ENCODE results near the gene IVD.
A peak's percentile ranks its signal among the peaks of the same experiment; 100 is the strongest.

IVD gene

GRCh38 chr15:40459391-40460015, 53.9 kb downstream of the IVD start:
- no peaks in the 10 kb centered on the region for H3K9me3 ChIP-seq
- no peak for DNase-seq (ENCODE audit: low spot score in 2 of 2)
- no peak overlapping the region for H3K4me3 ChIP-seq
- no peaks in the 10 kb centered on the region for H3K27me3 ChIP-seq (ENCODE audit: low read depth)
- peaks cover 51% of the 10 kb centered on the region for H3K36me3 ChIP-seq (replicated peaks)
- no peaks in the 10 kb centered on the region for H3K4me1 ChIP-seq
- in situ Hi-C loops (cut with MboI; ENCODE audit: low sequenced_read_pairs): no loop called here

- DNase-seq (ENCODE audit: low spot score in 2 of 2): no peak
- Histone ChIP-seq H3K27me3 (ENCODE audit: low read depth) (no peaks in the 10 kb centered on the region), H3K4me3 (no peak overlapping the region), H3K9me3 (no peaks in the 10 kb centered on the region), H3K4me1 (no peaks in the 10 kb centered on the region), H3K36me3 (replicated peaks) (peaks cover 60% of the 10 kb centered on the region)
- in situ Hi-C loops (cut with MboI; ENCODE audit: low sequenced_read_pairs): no loop called here
These were observed 54.8 kb downstream of the IVD start for GRCh38 chr15:40460404-40460803.

GRCh38 chr15:40461958-40462357, 56.4 kb downstream of the IVD start:
- H3K9me3 ChIP-seq: no peaks in the 10 kb centered on the region
- DNase-seq (ENCODE audit: low spot score in 2 of 2): no peak
- peaks cover 70% of the 10 kb centered on the region for H3K36me3 ChIP-seq (replicated peaks)
- H3K4me3 ChIP-seq: no peak overlapping the region
- H3K4me1 ChIP-seq: no peaks in the 10 kb centered on the region
- in situ Hi-C loops (cut with MboI; ENCODE audit: low sequenced_read_pairs): no loop called here
- H3K27me3 ChIP-seq (ENCODE audit: low read depth): no peaks in the 10 kb centered on the region

- H3K9me3 ChIP-seq: no peaks in the 10 kb centered on the region
- no peak for DNase-seq (ENCODE audit: low spot score in 2 of 2)
- no peak overlapping the region for H3K4me3 ChIP-seq
- H3K36me3 ChIP-seq (replicated peaks): peaks cover 75% of the 10 kb centered on the region
- in situ Hi-C loops (cut with MboI; ENCODE audit: low sequenced_read_pairs): no loop called here
- no peaks in the 10 kb centered on the region for H3K4me1 ChIP-seq
- H3K27me3 ChIP-seq (ENCODE audit: low read depth): no peaks in the 10 kb centered on the region
These were observed 57.7 kb downstream of the IVD start for GRCh38 chr15:40463279-40463678.

GRCh38 chr15:40463886-40464545, 58.4 kb downstream of the IVD start:
- no peaks in the 10 kb centered on the region for H3K27me3 ChIP-seq (ENCODE audit: low read depth)
- DNase-seq (ENCODE audit: low spot score in 2 of 2): no peak
- H3K4me3 ChIP-seq: no peak overlapping the region
- H3K9me3 ChIP-seq: no peaks in the 10 kb centered on the region
- H3K36me3 ChIP-seq (replicated peaks): peaks cover 72% of the 10 kb centered on the region
- no peaks in the 10 kb centered on the region for H3K4me1 ChIP-seq
- in situ Hi-C loops (cut with MboI; ENCODE audit: low sequenced_read_pairs): no loop called here

GRCh38 chr15:40464595-40465185, 59.1 kb downstream of the IVD start:
- Histone ChIP-seq H3K4me1 (no peaks in the 10 kb centered on the region), H3K27me3 (ENCODE audit: low read depth) (no peaks in the 10 kb centered on the region), H3K4me3 (no peak overlapping the region), H3K36me3 (replicated peaks) (peaks cover 65% of the 10 kb centered on the region), H3K9me3 (no peaks in the 10 kb centered on the region)
- in situ Hi-C loops (cut with MboI; ENCODE audit: low sequenced_read_pairs): no loop called here
- DNase-seq (ENCODE audit: low spot score in 2 of 2): no peak

GRCh38 chr15:40465939-40466338, 60.3 kb downstream of the IVD start:
- no peaks in the 10 kb centered on the region for H3K27me3 ChIP-seq (ENCODE audit: low read depth)
- H3K9me3 ChIP-seq: no peaks in the 10 kb centered on the region
- DNase-seq (ENCODE audit: low spot score in 2 of 2): no peak
- in situ Hi-C loops (cut with MboI; ENCODE audit: low sequenced_read_pairs): no loop called here
- peaks cover 6% of the 10 kb centered on the region for H3K4me1 ChIP-seq
- H3K4me3 ChIP-seq: no peak overlapping the region
- H3K36me3 ChIP-seq (replicated peaks): peaks cover 56% of the 10 kb centered on the region

GRCh38 chr15:40466426-40467260, 61.0 kb downstream of the IVD start:
- Histone ChIP-seq H3K36me3 (replicated peaks) (peaks cover 52% of the 10 kb centered on the region), H3K9me3 (no peaks in the 10 kb centered on the region), H3K4me1 (peaks cover 6% of the 10 kb centered on the region), H3K4me3 (no peak overlapping the region), H3K27me3 (ENCODE audit: low read depth) (no peaks in the 10 kb centered on the region)
- no peak for DNase-seq (ENCODE audit: low spot score in 2 of 2)
- in situ Hi-C loops (cut with MboI; ENCODE audit: low sequenced_read_pairs): no loop called here

GRCh38 chr15:40467261-40467615, 61.6 kb downstream of the IVD start:
- H3K36me3 ChIP-seq (replicated peaks): peaks cover 46% of the 10 kb centered on the region
- H3K4me1 ChIP-seq: peaks cover 8% of the 10 kb centered on the region

GRCh38 chr15:40468898-40469331, 63.3 kb downstream of the IVD start:
- H3K9me3 ChIP-seq: no peaks in the 10 kb centered on the region
- no peak overlapping the region for H3K4me3 ChIP-seq
- H3K4me1 ChIP-seq: peaks cover 8% of the 10 kb centered on the region
- H3K27me3 ChIP-seq (ENCODE audit: low read depth): no peaks in the 10 kb centered on the region
- no peak for DNase-seq (ENCODE audit: low spot score in 2 of 2)
- H3K36me3 ChIP-seq (replicated peaks): peaks cover 31% of the 10 kb centered on the region
- in situ Hi-C loops (cut with MboI; ENCODE audit: low sequenced_read_pairs): no loop called here

More at GRCh38 chr15:40467261-40467615, 61.6 kb downstream of the IVD start:
- in situ Hi-C loops (cut with MboI; ENCODE audit: low sequenced_read_pairs): no loop called here
- H3K27me3 ChIP-seq (ENCODE audit: low read depth): no peaks in the 10 kb centered on the region
- H3K9me3 ChIP-seq: no peaks in the 10 kb centered on the region
- no peak overlapping the region for H3K4me3 ChIP-seq
- DNase-seq (ENCODE audit: low spot score in 2 of 2): no peak

- in situ Hi-C loops (cut with MboI; ENCODE audit: low sequenced_read_pairs): no loop called here
- H3K36me3 ChIP-seq (replicated peaks): peaks cover 21% of the 10 kb centered on the region
- no peaks in the 10 kb centered on the region for H3K9me3 ChIP-seq
- H3K4me1 ChIP-seq: peaks cover 8% of the 10 kb centered on the region
- DNase-seq (ENCODE audit: low spot score in 2 of 2): no peak
- no peaks in the 10 kb centered on the region for H3K27me3 ChIP-seq (ENCODE audit: low read depth)
- no peak overlapping the region for H3K4me3 ChIP-seq
These were observed 64.3 kb downstream of the IVD start for GRCh38 chr15:40469776-40470390.

GRCh38 chr15:40470423-40471104, 65.0 kb downstream of the IVD start, which contains the start of gene CHST14:
Gene CHST14, plus strand, starts transcription at chr15:40470984. Its CDS starts 230 bp downstream, at chr15:40471214.
- no peaks in the 10 kb centered on the region for H3K9me3 ChIP-seq
- H3K36me3 ChIP-seq (replicated peaks): peaks cover 14% of the 10 kb centered on the region
- no peaks in the 10 kb centered on the region for H3K27me3 ChIP-seq (ENCODE audit: low read depth)
- in situ Hi-C loops (cut with MboI; ENCODE audit: low sequenced_read_pairs): no loop called here
- peak; percentile 54 to 80 for DNase-seq (ENCODE audit: low spot score in 2 of 2)
- H3K4me1 ChIP-seq: peaks cover 8% of the 10 kb centered on the region
- H3K4me3 ChIP-seq: peak within 1 kb of the TSS; percentile 56

All from HAP-1 (cell line).